ENCODE results near the gene BTD.

DNA sequence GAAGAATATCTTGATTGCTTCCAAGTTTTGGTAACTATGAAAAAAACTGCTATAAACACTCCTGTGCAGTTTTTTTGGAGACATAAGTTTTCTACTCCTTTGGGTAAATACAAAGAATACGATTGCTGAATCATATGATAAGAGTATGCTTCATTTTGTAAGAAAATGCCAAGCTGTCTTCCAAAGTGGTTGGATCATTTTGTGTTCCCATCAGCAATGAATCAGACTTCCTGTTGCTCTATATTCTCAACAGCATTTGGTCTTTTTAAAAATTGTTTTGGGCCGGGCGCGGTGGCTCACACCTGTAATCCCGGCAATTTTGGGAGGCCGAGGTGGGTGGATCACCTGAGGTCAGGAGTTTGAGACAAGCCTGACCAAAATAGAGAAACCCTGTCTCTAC lies 14.5 kb downstream of the BTD start:
- TF ChIP-seq ZNF274 (IDR thresholded peaks at IDR 0.05; ENCODE audit: low read depth, low read length) (no peak), SUZ12 (IDR thresholded peaks at IDR 0.05; ENCODE audit: extremely low read depth, insufficient read depth, insufficient read length) (no peak)

Data from NT2/D1 (cell line).